HepG2 (cell line): Measurements from ENCODE around the gene AGXT. TPM values are rescaled to one million over a fixed set of nuclear protein-coding genes. Genes with fewer than 3 reads are reported as not detected.

Experiments
- BCL6 ChIP-seq: IDR thresholded peaks from 2 replicates; pipeline ENCODE4 v1.6.1; 2016; ENCODE audit warnings: missing genetic modification reagents, missing compliant biosample characterization
- SMAD3 ChIP-seq: sonication (generic); formaldehyde crosslinking; IDR thresholded peaks from 2 replicates; pipeline ENCODE4 v1.4.0; 2020; ENCODE audit warnings: missing genetic modification reagents
- ZNF616 ChIP-seq: sonication (generic); formaldehyde crosslinking; IDR thresholded peaks from 2 replicates; pipeline ENCODE4 v1.5.0; 2020; ENCODE audit warnings: low read depth, mild to moderate bottlenecking, missing genetic modification reagents
- polyA plus RNA-seq, 8 experiments: library from polyadenylated mRNA; depleted of rRNA in 3 of 8; stranded (reverse) in 7 of 8; unstranded in 1 of 8; fragments of >200 nt; fragmentation: Illumina TruSeq in 4 of 8; extraction: Trizol in 4 of 8; gene quantifications; 2 replicates each; pipeline versions ENCODE4 v1.2.1 to v1.2.3, GENCODE V29; 2011 to 2016; ENCODE audit warnings: low read depth in 4 of 8, missing spikeins in 1 of 8, mixed read lengths in 1 of 8; ENCODE audit not compliant: insufficient read depth in 1 of 8
- total RNA-seq, 5 experiments: library from RNA; depleted of rRNA; stranded (reverse); fragments of >200 nt; fragmentation: Illumina TruSeq; extraction: Trizol; gene quantifications; 2 replicates each; pipeline ENCODE4 v1.2.3, GENCODE V29; 2016; ENCODE audit warnings: low read depth in 1 of 5
- TF ChIP-seq, protein P1 (sequence below): IDR thresholded peaks from 2 replicates; pipeline ENCODE4 v1.6.1; 2016; ENCODE audit warnings: low read depth, control low read depth
- TF ChIP-seq, protein P2 (sequence below): sonication (generic); formaldehyde crosslinking; IDR thresholded peaks from 2 replicates; pipeline ENCODE4 v1.5.1; 2020; ENCODE audit warnings: mild to moderate bottlenecking, missing genetic modification reagents, borderline replicate concordance
- TF ChIP-seq, protein P3 (sequence below): IDR thresholded peaks from 2 replicates; pipeline ENCODE4 v1.6.1; 2016
- TF ChIP-seq, protein P4 (sequence below): sonication (generic); formaldehyde crosslinking; IDR thresholded peaks from 2 replicates; pipeline ENCODE4 v1.5.1; 2020; ENCODE audit warnings: mild to moderate bottlenecking, missing genetic modification reagents, moderate library complexity
- TF ChIP-seq, protein P5 (sequence below), 2 experiments: sonication (generic) in 1 of 2; formaldehyde crosslinking in 1 of 2; IDR thresholded peaks; 2 replicates each; pipeline versions ENCODE4 v1.4.0 to v1.6.1; 2016 to 2020; ENCODE audit warnings: borderline replicate concordance in 1 of 2, low read depth in 1 of 2, mild to moderate bottlenecking in 1 of 2, missing genetic modification reagents in 1 of 2

AGXT gene
- total and polyA plus RNA-seq, 2 of the 13 experiments (the other 11 are each of a cell fraction or from before 2014, with no cell fraction given): 41.9 to 96.1 TPM

DNA sequence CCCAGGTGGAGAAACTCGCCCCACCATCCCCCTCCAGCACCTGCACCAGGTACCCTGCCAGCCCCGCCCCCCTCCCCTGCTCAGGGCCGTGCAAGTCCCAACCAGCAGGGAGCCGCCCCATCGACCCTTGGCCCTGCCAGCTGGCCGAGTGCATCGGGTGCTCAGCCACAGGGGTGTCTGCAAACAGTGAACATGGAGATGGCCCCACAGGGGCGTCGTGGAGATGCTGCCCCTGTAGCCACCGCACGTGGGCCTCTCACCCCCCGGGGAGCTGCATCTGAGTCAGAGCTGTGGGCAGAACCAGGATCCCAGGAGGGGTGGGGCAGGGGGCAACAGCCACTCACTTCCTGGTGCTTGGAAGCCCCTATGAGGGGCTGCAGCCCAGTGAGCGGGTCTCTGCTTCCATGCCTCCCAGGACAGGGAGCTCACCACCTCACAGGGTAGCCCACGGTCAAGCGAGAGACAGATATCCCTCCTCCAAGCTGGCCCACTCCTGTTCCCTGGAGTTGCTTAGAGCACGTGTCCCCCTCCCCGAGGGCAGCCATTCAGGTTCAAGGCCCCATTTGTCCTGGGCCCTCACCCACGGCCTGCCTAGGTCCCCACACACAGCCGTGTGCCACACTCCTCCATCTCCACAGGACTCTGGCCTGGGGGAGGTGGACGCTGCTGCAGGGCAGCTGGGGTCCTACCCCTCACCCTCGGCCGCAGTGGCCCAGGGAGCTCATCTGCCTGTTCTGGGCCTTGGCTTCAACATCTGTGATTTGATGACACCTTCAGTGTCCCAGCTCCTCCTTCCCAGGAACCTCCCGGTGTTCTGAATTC, 28.5 kb downstream of the AGXT start (continued):
- TF ChIP-seq ZNF616 (CRISPR knock-in tag) (no peak), BCL6 (CRISPR knock-in tag) (no peak; the same call in 1 of the 2 replicates), SMAD3 (CRISPR knock-in tag) (no peak)
- TF ChIP-seq, protein P1, sequence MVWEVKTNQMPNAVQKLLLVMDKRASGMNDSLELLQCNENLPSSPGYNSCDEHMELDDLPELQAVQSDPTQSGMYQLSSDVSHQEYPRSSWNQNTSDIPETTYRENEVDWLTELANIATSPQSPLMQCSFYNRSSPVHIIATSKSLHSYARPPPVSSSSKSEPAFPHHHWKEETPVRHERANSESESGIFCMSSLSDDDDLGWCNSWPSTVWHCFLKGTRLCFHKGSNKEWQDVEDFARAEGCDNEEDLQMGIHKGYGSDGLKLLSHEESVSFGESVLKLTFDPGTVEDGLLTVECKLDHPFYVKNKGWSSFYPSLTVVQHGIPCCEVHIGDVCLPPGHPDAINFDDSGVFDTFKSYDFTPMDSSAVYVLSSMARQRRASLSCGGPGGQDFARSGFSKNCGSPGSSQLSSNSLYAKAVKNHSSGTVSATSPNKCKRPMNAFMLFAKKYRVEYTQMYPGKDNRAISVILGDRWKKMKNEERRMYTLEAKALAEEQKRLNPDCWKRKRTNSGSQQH (CRISPR knock-in tag): no peak
- TF ChIP-seq, protein P2, sequence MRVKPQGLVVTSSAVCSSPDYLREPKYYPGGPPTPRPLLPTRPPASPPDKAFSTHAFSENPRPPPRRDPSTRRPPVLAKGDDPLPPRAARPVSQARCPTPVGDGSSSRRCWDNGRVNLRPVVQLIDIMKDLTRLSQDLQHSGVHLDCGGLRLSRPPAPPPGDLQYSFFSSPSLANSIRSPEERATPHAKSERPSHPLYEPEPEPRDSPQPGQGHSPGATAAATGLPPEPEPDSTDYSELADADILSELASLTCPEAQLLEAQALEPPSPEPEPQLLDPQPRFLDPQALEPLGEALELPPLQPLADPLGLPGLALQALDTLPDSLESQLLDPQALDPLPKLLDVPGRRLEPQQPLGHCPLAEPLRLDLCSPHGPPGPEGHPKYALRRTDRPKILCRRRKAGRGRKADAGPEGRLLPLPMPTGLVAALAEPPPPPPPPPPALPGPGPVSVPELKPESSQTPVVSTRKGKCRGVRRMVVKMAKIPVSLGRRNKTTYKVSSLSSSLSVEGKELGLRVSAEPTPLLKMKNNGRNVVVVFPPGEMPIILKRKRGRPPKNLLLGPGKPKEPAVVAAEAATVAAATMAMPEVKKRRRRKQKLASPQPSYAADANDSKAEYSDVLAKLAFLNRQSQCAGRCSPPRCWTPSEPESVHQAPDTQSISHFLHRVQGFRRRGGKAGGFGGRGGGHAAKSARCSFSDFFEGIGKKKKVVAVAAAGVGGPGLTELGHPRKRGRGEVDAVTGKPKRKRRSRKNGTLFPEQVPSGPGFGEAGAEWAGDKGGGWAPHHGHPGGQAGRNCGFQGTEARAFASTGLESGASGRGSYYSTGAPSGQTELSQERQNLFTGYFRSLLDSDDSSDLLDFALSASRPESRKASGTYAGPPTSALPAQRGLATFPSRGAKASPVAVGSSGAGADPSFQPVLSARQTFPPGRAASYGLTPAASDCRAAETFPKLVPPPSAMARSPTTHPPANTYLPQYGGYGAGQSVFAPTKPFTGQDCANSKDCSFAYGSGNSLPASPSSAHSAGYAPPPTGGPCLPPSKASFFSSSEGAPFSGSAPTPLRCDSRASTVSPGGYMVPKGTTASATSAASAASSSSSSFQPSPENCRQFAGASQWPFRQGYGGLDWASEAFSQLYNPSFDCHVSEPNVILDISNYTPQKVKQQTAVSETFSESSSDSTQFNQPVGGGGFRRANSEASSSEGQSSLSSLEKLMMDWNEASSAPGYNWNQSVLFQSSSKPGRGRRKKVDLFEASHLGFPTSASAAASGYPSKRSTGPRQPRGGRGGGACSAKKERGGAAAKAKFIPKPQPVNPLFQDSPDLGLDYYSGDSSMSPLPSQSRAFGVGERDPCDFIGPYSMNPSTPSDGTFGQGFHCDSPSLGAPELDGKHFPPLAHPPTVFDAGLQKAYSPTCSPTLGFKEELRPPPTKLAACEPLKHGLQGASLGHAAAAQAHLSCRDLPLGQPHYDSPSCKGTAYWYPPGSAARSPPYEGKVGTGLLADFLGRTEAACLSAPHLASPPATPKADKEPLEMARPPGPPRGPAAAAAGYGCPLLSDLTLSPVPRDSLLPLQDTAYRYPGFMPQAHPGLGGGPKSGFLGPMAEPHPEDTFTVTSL (CRISPR knock-in tag): no peak
- TF ChIP-seq, protein P3, sequence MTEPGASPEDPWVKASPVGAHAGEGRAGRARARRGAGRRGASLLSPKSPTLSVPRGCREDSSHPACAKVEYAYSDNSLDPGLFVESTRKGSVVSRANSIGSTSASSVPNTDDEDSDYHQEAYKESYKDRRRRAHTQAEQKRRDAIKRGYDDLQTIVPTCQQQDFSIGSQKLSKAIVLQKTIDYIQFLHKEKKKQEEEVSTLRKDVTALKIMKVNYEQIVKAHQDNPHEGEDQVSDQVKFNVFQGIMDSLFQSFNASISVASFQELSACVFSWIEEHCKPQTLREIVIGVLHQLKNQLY (CRISPR knock-in tag): no peak
- TF ChIP-seq, protein P4, sequence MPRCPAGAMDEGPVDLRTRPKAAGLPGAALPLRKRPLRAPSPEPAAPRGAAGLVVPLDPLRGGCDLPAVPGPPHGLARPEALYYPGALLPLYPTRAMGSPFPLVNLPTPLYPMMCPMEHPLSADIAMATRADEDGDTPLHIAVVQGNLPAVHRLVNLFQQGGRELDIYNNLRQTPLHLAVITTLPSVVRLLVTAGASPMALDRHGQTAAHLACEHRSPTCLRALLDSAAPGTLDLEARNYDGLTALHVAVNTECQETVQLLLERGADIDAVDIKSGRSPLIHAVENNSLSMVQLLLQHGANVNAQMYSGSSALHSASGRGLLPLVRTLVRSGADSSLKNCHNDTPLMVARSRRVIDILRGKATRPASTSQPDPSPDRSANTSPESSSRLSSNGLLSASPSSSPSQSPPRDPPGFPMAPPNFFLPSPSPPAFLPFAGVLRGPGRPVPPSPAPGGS (CRISPR knock-in tag): no peak
- TF ChIP-seq, protein P5, sequence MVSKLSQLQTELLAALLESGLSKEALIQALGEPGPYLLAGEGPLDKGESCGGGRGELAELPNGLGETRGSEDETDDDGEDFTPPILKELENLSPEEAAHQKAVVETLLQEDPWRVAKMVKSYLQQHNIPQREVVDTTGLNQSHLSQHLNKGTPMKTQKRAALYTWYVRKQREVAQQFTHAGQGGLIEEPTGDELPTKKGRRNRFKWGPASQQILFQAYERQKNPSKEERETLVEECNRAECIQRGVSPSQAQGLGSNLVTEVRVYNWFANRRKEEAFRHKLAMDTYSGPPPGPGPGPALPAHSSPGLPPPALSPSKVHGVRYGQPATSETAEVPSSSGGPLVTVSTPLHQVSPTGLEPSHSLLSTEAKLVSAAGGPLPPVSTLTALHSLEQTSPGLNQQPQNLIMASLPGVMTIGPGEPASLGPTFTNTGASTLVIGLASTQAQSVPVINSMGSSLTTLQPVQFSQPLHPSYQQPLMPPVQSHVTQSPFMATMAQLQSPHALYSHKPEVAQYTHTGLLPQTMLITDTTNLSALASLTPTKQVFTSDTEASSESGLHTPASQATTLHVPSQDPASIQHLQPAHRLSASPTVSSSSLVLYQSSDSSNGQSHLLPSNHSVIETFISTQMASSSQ (IDR thresholded peaks at IDR 0.05; ENCODE audit: low read depth): no peak
- TF ChIP-seq, protein P5 (CRISPR knock-in tag; IDR thresholded peaks at IDR 0.05; ENCODE audit: borderline replicate concordance): peak; percentile 60; the same call in 1 of the 2 replicates
